ENCODE results near the gene USP38.

GRCh38 chr4:143262838-143263237 lies 78.1 kb downstream of the USP38 start:
- TF ChIP-seq, protein P1, sequence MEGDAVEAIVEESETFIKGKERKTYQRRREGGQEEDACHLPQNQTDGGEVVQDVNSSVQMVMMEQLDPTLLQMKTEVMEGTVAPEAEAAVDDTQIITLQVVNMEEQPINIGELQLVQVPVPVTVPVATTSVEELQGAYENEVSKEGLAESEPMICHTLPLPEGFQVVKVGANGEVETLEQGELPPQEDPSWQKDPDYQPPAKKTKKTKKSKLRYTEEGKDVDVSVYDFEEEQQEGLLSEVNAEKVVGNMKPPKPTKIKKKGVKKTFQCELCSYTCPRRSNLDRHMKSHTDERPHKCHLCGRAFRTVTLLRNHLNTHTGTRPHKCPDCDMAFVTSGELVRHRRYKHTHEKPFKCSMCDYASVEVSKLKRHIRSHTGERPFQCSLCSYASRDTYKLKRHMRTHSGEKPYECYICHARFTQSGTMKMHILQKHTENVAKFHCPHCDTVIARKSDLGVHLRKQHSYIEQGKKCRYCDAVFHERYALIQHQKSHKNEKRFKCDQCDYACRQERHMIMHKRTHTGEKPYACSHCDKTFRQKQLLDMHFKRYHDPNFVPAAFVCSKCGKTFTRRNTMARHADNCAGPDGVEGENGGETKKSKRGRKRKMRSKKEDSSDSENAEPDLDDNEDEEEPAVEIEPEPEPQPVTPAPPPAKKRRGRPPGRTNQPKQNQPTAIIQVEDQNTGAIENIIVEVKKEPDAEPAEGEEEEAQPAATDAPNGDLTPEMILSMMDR (IDR thresholded peaks at IDR 0.05), result no peak
- no peak for TF ChIP-seq POLR2A (IDR thresholded peaks at IDR 0.05)

All from esophagus squamous epithelium (tissue), 4 donors.